ENCODE results near the gene GOLPH3.

- TF ChIP-seq CTCF (conservative IDR thresholded peaks at IDR 0.05; ENCODE audit: low read depth, low read length) = no peak
- no peak for TF ChIP-seq EZH2 (IDR thresholded peaks at IDR 0.05; ENCODE audit: low read length, unreplicated experiment)
- TF ChIP-seq EZH2phosphoT487 (IDR thresholded peaks at IDR 0.05; ENCODE audit: borderline replicate concordance, low read length) = no peak
Measured at GRCh38 chr5:32202394-32202793, 28.3 kb upstream of the GOLPH3 start.

Measured in PC-3 (cell line).